NB4 (cell line): ENCODE data around the gene DLGAP4.

Source experiments
- POLR2A ChIP-seq: IDR thresholded peaks from 2 replicates; pipeline ENCODE4 v1.6.1; 2011; ENCODE audit warnings: mild to moderate bottlenecking; ENCODE audit not compliant: insufficient read length; ENCODE audit errors: extremely low read depth
- TF ChIP-seq, protein P1 (sequence below): IDR thresholded peaks from one replicate; pipeline ENCODE4 v1.5.1; 2012; ENCODE audit warnings: low read depth, low read length
- TF ChIP-seq, protein P2 (sequence below): IDR thresholded peaks from 2 replicates; pipeline ENCODE4 v1.6.1; 2011; ENCODE audit warnings: low read depth, low read length

DNA sequence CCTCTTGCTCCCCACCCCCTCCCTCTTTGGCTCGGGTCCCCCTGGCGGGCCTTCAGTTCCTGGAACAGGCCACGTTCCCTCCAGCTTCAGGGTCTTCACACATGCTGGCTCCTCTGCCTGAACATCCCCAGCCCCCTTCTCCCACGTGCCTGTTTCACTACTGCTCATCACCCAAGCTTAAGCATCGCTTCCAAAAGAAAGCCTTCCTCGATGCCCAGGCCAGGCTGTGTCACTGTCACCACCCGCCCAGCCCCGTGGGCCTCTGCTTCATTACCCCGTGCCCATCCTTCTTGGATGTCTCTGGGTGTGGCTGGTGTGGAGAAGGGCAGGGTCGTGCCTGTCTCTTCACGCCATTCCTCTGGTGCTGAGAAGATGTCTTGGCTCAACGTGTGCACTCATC, 2.8 kb downstream of the DLGAP4 start:
- TF ChIP-seq, protein P1, sequence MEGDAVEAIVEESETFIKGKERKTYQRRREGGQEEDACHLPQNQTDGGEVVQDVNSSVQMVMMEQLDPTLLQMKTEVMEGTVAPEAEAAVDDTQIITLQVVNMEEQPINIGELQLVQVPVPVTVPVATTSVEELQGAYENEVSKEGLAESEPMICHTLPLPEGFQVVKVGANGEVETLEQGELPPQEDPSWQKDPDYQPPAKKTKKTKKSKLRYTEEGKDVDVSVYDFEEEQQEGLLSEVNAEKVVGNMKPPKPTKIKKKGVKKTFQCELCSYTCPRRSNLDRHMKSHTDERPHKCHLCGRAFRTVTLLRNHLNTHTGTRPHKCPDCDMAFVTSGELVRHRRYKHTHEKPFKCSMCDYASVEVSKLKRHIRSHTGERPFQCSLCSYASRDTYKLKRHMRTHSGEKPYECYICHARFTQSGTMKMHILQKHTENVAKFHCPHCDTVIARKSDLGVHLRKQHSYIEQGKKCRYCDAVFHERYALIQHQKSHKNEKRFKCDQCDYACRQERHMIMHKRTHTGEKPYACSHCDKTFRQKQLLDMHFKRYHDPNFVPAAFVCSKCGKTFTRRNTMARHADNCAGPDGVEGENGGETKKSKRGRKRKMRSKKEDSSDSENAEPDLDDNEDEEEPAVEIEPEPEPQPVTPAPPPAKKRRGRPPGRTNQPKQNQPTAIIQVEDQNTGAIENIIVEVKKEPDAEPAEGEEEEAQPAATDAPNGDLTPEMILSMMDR: no peak
- no peak for TF ChIP-seq POLR2A
- TF ChIP-seq, protein P2, sequence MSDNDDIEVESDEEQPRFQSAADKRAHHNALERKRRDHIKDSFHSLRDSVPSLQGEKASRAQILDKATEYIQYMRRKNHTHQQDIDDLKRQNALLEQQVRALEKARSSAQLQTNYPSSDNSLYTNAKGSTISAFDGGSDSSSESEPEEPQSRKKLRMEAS: no peak
